GM12892 (cell line): ENCODE results near the gene OR9Q1.

Experiments
- POLR2A ChIP-seq: IDR thresholded peaks from 2 replicates; pipeline ENCODE4 v1.6.1; 2011; ENCODE audit warnings: low read depth, low read length, control low read depth
- POLR2AphosphoS5 ChIP-seq: IDR thresholded peaks from 2 replicates; pipeline ENCODE4 v1.6.1; 2011; ENCODE audit warnings: low read depth, low read length, control low read depth
- TAF1 ChIP-seq: IDR thresholded peaks from 2 replicates; pipeline ENCODE4 v1.6.1; 2011; ENCODE audit warnings: low read depth, mild to moderate bottlenecking, control low read depth, low read length, borderline replicate concordance

DNA sequence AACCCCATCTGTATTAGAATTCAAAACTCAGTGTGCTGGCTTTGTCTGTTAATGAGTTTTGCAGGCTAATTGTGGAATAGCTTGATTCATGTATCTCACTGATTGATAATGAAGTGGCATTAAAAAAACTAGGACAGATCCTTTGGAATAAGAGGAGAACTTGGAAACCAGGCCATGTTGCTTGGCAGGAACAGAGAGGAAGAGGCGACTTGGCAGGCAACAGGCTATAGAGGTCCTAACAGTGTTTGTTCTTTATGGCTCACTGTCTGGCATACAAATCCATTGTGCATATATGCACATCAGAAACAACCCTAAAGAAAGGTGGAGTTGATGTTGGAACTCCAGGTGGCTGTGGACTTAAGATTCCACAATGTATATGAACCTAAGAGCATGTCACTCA lies 119.1 kb downstream of the OR9Q1 start:
- TF ChIP-seq POLR2A = no peak
- TF ChIP-seq POLR2AphosphoS5 = no peak
- no peak for TF ChIP-seq TAF1
